GM18861 (cell line): Measurements from ENCODE around the gene MYLIP.

Source experiments
- ATAC-seq: cut with Tn5 transposase; IDR thresholded peaks from one replicate; pipeline ENCODE4 v1.9.1; 2021; ENCODE audit not compliant: unreplicated experiment

MYLIP gene

DNA sequence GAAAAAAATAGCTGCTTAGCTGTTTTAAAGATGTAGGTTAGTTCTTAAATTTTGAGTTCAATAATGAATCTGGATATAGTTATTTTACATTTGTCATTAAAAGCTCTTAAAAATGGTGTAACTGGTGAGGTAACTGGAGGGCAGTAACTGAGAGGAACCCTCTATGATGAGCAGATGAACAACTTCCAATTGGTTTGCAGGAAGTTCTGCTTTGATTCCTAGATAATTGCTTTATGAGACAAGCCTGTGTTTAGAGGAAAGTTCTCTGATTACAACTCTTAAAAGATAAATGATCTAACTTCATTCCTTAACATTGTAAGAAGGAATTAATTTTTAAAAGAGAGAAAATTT is 8.5 kb downstream of the MYLIP start:
- ATAC-seq: no peak

DNA sequence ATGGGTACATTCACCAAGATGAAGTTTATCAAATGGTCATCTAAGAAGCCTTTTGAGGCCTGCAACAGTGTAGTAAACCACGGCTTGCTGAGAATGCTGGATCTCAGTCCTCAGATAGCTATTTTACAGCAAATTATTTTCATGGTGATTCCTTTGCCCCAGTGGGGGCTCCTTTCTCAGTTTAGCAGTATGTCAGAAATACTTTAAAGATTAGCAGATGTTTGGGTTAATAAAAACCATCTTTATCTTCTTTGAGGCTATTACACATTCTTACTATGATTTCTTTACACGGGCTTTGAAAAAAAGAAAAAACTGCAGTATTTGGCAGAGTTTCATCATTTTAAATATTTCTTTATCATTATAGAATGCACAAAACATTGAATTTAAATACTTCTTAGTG is 10.7 kb downstream of the MYLIP start:
- ATAC-seq: no peak

DNA sequence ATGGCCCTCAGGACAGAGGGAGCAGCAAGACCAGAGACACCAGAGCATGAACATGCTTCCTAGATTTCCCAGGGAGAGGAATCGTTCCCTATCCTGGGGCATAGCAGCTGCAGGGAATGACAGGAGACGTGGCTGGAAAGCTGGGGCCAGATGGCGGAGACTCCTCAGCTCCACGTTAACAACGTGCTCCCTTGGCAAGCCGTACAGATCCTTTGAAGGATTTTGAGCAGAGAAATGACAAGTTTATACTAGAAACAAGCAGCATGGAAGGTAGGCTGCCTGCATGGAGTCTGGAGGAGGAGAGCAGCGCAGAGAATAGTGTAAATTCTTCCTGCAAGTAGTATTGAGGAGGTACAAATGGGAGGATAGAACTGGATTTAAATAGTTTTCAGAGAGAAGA is 11.7 kb downstream of the MYLIP start:
- ATAC-seq: no peak

DNA sequence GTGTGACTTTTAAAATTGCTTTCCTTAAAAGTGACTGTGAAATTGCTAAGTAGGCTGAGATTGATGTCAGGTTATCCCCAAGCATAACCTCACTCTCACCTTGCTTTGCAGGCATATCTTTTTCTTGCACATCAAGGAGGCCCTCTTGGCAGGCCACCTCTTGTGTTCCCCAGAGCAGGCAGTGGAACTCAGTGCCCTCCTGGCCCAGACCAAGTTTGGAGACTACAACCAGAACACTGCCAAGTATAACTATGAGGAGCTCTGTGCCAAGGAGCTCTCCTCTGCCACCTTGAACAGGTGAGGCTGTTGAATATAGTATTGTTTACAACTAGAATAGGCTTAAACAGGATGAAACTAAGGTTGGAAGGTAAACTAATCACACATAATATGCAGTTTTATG is 12.6 kb downstream of the MYLIP start:
- ATAC-seq: no peak

DNA sequence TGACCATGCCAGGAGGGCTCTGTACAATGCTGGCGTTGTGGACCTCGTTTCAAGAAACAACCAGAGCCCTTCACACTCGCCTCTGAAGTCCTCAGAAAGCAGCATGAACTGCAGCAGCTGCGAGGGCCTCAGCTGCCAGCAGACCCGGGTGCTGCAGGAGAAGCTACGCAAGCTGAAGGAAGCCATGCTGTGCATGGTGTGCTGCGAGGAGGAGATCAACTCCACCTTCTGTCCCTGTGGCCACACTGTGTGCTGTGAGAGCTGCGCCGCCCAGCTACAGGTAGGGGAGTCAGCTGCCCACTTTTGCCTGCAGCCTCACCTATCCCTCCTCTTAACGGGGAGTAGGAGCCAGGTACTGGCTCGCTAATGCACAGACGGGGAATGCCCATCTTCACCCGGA is 16.2 kb downstream of the MYLIP start:
- no peak for ATAC-seq

DNA sequence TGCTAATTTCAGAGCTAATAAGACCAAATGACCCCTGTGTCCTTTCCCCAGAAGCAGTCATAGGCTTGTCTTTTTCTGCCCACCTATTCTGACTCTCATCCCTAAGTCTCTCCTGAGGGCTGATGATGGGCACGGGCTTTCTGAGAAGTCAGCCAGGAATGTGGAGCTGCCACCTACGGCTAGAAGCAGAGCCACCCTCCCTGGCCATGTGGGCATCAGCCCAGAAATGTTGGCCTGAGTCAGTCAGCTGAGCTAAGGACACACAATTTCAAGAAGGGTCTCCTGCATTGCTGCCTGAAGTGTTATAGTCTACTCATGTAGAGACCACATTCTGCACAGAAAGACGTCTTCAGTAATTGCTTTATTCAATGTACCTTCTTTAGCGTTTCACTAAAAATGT is 17.1 kb downstream of the MYLIP start:
- no peak for ATAC-seq

DNA sequence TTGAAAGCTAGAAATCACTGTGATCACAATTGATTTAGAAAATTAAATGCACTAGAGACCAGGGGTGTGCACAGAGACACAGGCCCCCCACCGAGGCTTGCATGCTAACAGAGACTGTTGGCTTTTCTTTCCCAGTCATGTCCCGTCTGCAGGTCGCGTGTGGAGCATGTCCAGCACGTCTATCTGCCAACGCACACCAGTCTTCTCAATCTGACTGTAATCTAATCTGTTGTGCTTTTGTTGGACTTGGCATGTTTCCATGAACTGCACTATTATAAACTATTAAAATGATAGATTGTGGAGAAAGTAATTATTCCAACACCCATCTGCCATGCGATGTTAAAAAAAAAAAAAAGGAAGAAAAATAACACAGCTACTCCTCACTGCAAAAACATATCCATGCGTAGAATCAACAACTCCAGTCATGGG is 17.7 kb downstream of the MYLIP start:
- no peak for ATAC-seq

DNA sequence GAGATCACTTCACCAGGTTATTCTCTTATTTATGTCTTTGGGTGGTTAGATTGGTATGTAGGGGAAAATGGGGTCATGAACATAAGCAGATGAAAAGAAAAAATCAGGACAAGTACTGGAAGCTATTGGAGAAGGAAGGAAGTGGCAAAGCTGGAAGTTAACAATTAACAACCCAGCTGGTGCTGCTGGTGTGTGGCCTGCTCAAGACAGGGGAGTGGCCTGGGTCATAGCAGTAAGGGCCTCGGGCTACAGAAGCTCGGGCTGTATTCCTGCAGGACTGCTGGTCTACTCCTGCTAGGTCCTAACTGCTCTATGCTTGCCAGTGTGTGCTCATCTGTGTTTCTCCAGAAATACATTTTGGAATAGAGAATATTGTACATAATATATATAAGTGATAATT is 19.6 kb downstream of the MYLIP start:
- no peak for ATAC-seq

DNA sequence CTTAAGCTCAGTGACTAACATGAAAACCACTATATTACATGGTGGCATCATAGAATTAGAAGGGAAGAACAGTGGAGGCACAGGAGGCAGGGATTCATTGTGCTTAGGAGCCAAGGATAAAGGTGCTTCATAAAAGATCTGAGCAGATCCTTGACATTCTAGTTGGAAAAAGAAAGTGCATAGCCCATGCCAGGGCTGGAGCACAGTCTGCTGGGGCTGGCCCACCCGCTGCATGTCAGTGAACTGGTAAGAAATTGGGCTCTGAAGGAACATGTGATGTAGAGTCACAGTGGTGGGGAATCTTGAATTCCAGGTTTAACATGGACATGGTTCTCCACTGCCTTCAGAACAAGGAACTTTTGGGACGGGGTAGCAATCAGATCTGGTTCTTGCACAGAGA is 20.4 kb downstream of the MYLIP start:
- ATAC-seq: no peak

DNA sequence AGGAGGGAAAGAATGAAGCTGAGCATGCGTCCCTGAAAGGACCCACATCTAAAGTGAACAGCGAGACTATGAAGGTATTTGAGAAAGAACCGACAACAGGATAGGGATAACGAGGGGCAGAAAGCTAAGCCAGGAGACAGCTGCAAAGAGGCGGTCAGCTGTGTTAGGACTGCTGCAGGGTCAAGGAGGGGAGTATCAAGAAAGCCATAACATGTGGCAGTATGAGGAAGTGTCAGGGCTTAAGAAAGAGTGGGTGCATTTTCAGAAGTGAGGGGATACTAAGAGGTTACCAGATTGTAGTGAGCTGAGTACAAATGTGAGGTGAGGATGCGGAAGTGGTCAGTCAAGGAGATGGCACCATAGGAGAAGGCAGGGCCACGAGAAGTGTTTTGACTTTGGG is 21.2 kb downstream of the MYLIP start:
- no peak for ATAC-seq

DNA sequence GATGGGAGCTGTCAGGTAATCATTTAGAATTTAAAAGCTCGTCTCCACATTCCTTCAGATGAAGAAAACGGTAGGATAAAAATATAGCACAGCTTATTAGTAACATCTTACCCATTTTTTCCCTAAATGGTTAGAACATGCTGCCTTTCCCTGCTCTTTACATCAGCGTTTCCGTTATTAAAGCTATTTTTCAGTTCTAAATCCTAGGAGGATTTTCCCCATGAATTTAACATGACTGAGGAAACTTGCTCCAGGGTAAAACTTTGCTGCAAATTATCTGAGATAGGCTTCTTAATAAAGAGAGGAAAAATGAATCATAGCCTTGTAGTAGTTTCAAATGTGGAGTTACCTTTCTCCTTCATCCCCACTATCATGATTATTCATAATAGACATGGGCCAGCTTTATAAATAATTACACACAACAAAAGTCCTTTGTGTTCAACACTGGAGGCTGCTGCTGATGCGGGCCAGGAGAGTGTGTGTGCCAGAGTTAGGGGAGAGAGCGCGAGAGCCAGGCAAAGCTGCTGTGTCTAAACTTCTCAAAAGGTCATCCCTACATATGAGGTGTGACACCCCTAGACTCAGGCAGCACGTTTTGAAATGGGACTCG is 24.4 kb downstream of the MYLIP start:
- no peak for ATAC-seq

DNA sequence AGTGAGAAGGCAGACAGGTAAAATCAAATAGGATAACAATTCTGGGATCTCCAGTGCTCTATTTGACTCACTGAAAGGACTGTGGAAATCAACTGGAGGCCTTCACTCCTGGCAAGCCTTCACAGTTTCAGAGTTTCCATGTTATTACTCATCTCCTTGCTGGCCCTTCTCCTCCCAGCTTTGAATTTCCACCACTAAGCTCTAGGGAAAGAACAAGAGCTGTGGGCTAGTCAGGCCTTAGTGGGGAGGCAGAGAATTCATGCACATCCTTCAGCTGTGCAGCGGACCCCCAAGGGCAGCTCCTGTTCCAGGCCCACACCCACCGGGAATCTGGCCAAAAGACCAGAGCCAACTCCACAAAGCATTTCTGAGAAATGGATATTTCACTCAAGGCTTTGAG is 26.0 kb downstream of the MYLIP start:
- no peak for ATAC-seq

DNA sequence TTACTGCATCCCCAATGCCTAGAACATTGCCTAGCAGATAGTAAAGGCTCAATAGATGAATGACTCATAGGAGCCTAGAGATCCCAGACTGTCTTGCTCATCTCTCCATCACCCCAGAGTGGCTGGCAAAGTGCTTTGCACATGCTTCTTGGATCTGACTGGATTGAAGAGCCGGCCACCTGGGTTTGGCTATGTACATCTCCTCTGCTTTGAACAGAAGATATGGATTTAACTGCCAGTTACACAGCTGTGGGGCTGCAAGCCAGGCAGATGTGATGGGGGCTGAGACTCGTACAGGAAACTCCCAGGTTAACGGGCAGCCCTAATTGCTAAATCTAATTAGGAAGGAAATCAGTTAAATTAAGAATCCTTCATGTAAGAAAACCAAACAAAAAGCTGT is 28.6 kb downstream of the MYLIP start:
- no peak for ATAC-seq

DNA sequence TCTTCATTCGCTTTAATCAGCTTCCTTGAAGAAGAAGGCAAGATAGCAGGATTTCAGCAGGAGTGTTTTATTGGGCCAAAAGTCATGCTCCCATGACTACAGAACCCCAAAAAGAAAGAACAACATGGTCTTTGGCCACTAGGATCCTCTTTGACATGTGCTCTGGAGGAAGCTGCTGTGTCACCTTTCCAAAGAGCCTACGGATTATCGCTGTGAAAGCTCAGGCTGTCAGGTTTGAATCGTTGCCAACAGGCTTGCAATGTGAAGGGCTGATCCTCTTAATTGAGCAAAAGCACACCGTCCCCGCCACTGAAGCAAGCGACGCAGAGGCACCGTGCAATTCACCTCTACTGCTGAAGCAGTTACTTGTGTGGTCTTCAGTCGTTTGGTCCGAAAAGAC is 29.0 kb downstream of the MYLIP start:
- no peak for ATAC-seq

DNA sequence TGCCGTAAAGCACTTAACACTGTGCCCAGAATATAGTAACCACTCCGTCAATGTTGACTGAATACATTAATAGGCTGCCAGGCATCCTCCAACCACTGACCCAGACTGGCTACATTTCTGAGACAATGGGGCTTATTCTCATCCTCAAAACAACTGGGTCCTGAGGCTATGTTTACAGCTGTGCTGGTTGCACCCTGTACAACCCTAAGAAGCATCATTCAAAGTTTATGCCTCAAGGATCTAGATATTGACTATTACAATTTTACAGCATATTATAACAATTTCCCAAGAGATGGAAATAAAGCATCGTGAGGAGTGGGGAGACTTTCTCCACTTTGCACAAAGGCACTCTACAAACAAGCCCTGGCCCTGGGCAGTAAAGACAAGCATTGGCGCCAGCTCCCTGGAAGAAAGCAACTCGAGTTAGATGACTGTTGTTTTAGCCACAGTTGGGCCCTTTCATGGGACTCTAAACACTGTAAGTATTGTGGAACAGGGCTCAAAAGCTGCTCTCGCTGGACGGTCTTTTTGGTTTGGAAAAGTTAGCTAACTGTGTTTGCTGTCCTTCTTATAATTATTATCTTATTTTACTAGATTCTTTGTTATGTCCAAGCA is 30.2 kb downstream of the MYLIP start:
- ATAC-seq: no peak

DNA sequence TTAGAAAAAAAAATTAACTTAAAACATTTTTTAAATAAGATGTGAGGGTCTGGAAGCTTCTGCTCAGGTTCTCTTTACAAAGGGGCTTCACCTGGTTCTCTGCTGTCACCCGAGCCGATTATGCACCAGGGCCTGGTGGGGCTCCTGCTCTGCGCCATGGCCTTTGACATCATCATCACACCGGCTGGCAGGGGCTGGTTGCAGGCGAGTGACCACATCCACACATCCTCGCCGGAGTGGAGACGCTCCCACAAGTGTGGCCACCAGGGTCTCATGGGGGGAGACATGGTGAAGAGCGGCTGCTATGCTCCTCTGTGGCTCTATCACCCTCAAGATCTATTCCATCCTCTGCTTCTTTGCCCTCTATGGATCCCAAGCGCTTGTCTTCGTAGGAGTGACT is 31.9 kb downstream of the MYLIP start:
- no peak for ATAC-seq

DNA sequence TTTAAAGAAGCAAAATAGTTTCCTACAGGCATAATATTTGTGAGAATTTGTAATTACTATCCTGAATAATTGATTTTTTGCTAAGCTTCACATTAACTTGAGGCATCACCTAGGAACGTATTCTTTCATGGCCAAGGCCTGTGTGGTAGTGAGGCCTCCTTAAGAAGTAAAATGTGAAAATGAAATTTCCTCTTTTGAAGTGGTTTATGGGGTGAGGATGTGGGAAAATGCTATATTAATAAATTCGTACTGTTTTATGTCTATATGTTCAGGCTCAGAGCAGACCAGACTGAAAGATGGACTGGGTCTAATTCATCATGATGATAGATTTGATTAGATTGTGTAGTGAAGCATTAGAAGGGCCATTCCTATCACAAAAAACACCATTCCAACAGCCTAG is 33.1 kb downstream of the MYLIP start:
- ATAC-seq: no peak

DNA sequence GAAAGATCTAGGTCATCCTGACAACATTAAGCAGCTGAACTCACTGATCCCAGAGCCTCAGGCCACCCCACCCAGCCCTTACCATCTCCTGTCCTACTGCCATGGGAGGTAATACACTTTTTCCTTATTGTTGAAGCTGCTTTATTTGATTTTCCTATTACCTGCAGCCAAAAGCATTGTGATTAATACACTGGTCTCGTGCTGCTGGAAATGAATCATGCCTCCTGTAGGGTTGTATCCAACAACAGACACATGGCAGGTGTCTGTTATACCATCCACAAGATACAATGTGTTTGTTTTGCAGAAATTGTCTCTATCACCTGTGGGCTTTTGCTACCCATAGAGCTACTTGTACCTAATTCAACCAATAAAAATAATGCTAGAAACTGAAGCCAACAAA is 34.2 kb downstream of the MYLIP start:
- no peak for ATAC-seq

DNA sequence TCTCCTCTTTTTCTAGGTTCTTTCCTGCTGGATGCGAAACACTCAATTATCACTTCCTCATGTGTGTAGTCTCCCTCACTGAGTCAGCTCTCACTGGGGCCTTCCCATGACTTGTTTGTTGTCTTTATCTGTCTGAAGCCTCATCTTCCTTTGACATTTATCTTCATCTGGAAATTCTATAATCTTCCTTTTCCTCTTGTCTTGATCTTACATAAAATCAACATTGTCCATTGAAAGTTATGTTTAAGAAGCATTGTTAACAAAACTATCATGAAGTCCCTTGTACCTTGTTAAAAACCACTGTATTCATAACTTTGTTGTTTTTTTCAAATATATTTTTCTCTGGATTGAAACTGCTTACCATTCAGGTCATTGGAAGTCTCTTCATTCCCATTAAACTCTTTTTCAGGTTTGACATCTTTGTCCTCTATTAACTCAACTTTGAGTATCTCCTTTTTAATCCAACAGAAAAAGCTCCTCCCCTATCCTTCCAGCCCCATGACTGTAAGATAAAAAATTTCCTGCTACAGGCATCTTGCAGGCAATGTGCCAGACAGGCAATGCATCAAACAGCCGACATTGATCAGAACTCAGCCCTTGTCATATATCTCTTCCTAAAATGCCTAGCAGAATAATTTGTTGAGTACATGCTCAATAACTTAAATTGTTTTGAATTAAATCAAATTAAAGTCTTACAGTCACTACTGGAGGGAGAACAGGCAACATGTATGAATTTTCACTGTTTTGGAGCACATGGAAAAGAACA is 34.8 kb downstream of the MYLIP start:
- no peak for ATAC-seq

DNA sequence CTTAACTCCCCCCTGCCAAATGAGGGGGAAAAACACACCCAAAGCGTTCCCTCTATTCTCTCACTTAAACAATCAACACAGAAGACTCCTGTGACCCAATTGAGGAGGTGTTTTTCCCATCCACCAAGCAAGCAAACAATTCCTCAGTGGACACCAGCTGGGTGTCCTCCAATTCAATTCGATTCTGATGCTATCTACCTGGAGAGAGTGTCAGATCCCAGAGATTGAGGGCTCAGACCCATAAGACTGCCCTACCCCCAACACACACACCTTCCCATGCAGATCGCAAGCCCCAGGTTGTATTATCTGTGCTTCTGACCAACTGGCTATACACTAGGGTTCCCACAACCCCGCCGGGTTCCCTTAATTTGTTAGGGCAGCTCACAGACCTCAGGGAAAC is 36.8 kb downstream of the MYLIP start:
- no peak for ATAC-seq

DNA sequence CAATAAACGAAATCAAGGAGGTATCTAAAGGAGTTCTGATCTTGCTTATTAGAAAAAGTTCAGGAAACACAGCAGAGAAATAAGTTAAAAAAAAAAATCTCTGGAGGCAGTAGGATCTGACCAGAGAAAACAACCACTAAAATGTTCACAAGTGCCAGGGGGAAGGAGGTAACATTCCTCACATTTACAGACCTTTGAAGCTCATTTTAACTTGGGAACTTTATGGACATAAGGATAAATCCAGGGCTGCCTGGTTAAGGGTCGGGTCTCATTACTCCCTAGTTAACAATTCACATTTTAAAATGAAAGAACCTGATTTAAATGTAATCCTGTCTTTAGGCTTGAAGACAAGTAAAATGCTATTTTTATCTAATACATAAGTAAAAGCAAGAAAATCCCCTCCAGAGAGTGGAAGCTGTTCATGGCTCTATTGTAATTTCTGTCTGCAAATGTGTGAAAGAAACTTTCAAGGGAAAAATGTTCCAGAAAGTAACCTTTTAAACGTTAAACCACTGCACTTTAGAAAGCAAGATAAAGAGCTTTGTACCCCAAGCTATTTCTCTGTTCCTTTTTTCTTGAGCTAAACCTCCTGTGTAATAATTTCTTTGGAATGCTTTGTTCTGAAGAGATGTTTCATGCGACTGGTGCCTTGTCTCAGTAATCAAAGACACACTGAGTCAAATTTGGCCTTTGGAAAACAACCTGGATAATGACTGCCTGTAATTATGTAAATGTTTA is 38.2 kb downstream of the MYLIP start:
- no peak for ATAC-seq

DNA sequence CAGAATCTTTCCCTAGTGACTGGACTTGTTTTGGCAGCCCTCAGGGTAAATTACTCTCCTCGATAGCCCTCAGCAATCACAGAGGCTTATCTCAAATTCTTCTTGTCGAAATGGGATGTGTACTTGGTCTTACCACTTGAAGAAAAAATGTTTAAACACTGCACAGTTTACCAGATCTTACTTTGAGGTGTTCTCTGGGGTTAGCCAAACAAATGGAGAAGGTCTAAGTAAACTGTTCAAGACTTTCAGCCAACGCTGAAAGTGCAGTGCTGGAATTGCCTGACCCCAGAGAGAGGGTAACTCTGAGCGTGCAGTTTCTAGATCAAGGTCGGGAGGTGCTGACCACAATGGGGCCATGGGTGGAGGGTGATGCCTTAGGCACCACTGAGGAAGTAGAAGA is 39.2 kb downstream of the MYLIP start:
- no peak for ATAC-seq
